ENCODE data around the gene ZNF672. TPM values are rescaled to one million over a fixed set of nuclear protein-coding genes. Genes with fewer than 3 reads are reported as not detected.
"Not testable (repeated sequence)": the region's sequence is repeated elsewhere in the genome, so short reads cannot be mapped to it uniquely, and the experiment has no call there.

ZNF672 gene
- 10 to 100 TPM; 22.1 to 26.6 (median 23.7) TPM for polyA plus RNA-seq (ENCODE audit: insufficient read length in 4 of 4)

DNA sequence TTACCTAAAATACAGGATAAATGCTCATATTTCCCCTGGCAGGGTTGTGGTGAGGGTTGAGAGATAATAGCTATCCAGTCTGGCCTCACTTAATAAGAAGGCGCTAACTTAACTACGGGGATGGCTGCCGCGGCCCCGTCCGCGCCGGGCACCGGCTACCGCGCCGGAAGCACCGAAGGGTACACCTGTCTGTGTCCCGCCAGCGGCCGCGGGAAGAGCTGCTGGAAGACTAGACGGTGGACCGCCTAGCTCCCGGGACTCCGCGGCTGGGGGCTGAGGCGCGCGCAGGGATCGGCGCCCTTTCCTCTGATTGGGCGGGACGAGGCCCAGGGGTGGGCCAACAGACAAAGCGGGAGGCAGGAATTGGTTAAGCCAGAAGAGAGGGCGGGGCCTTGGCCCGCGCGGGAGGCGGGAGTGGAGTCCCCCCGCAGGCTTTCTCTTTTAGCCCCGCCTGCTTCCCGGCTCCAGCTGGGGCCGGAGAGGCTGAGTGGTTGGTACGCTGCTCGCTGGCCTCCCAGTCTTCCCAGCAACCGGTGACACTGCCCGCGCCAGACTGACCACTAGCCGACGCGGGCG is at the start of gene ZNF672:
ZNF672 (plus strand) TSS at position 444 of the 576 bp plus-strand sequence. CDS start 9,051 bp downstream, outside the sequence.
- peak; percentile 88 to 95 (median 94) for DNase-seq (ENCODE audit: low read depth in 4 of 4, low spot score in 3 of 4)

DNA sequence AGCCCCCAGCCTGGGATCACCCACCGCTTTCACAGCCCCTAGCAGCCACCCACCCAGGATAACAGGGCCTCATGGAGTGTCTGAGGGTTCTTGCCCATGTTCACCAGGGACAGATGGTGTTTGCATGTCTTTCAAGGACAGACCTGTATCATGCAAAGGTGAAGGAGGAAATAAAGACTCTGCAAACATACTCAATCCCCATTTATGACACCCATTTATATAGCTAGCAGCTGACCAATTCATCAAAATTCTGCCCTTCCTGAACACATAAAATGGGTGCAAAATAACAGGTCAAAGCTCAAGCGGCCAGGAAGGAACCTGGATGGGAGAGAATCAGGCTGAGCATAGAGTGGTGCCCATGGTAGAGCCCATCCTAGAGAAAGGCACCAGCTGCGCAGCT is 49.7 kb upstream of the ZNF672 start:
- no peak for DNase-seq (ENCODE audit: low read depth in 4 of 4, low spot score in 3 of 4)

- DNase-seq (ENCODE audit: low read depth in 4 of 4, low spot score in 3 of 4): not testable (repeated sequence)
Measured at GRCh38 chr1:248789337-248789736, 48.7 kb upstream of the ZNF672 start.

DNA sequence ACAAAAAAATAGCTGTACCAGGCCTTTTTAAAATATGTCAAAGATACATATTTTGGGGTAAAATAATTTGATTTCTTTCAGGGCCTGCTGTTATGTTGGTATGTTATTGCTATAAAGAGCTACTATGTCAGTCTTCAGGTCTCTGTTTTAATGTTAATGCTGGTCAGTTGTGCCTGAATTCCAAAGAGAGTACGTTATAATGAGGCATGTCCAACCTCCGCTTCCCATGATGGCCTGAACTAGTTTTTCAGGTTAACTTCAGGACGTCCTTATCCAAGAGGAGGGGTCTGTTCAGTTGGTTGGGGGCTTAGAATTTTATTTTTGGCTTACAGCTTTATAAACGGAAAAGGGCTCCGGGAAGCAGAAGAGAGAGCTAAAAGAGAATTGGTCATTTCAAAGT is 47.6 kb upstream of the ZNF672 start:
- no peak for DNase-seq (ENCODE audit: low read depth in 4 of 4, low spot score in 3 of 4)

- no peak for DNase-seq (ENCODE audit: low read depth in 4 of 4, low spot score in 3 of 4)
Measured at GRCh38 chr1:248791010-248791409, 47.0 kb upstream of the ZNF672 start.

DNA sequence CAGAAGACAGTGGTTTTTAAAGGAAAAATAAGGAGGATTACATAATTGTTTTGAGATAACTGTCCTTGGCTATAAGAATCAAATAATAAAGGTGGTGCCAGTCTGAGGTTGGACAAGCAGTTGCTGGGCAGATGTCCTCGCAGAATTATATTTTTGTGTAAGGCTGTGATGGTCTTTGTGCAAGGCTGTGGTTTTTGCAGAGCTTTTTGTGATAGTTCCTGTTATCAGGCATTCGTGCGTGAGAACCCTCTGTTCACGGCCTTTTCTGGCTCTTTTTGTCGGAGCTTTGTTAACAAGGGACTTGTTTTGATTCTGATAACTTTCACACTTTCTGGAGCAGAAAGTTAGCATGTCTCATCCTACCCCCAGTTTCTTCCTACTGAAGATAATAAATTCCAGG is 45.7 kb upstream of the ZNF672 start:
- no peak for DNase-seq (ENCODE audit: low read depth in 4 of 4, low spot score in 3 of 4)

DNA sequence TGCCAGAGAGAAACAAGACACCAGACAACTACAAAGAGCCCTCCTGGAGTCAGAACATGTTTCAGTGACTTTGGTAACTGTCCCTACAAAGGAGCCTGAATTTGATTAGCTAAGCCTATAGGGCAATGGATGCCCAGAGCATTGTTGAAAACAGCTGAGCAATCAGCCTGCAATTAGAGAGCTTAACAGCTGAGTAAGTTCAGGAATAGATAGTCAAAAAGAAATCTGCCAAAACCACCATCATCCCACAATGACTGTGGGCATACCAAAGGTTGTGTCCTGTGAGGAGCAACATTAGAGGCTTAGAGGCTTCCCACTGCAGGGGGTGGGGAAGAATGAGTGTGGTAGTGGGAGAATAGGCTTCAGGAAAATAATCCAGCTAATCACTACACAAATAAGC is 44.4 kb upstream of the ZNF672 start:
- DNase-seq (ENCODE audit: low read depth in 4 of 4, low spot score in 3 of 4): no peak

GRCh38 chr1:248794663-248795062 is 43.4 kb upstream of the ZNF672 start:
- not testable (repeated sequence) for DNase-seq (ENCODE audit: low read depth in 4 of 4, low spot score in 3 of 4)

DNA sequence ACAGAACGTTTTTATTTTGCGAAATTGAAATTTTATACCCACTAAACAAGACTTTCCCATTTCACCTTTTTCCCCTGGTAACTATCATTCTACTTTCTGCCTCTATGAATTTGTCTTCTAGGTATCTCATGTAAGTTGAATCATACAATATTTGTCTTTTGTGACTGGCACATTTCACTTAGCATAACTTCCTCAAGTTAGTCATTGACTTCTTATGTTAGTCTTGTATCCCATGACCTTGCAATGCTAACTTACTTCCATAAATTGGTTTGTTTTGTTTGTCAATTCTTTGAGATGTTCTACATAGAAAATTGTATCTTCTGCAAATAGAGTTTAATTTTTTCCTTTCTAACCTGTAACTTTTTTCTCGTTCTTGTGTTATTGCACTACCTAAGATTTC is 39.2 kb upstream of the ZNF672 start:
- no peak for DNase-seq (ENCODE audit: low read depth in 4 of 4, low spot score in 3 of 4)

- no peak for DNase-seq (ENCODE audit: low read depth in 4 of 4, low spot score in 3 of 4)
Measured at GRCh38 chr1:248800459-248800858, 37.6 kb upstream of the ZNF672 start.

DNA sequence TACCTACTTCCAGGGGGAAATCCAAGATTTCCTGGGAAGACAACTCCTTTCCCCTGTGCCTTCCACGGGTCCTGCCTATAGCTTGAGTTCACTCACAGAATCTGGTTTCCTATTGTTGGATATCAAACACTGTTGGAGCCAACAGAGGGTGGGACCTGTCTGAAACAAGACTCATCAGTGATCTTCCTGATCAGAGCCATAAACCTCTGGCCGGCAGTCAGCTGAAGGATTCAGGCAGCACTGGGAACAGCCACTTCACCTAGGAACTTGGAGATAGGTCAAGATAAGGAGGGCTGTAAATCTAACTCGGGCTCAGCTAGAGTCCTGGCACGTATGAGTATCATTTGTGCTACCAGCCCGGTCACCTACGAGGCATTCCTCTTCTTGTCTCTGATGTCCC is 35.6 kb upstream of the ZNF672 start:
- no peak for DNase-seq (ENCODE audit: low read depth in 4 of 4, low spot score in 3 of 4)

- DNase-seq (ENCODE audit: low read depth in 4 of 4, low spot score in 3 of 4): not testable (repeated sequence)
Measured at GRCh38 chr1:248803501-248803900, 34.5 kb upstream of the ZNF672 start.

DNA sequence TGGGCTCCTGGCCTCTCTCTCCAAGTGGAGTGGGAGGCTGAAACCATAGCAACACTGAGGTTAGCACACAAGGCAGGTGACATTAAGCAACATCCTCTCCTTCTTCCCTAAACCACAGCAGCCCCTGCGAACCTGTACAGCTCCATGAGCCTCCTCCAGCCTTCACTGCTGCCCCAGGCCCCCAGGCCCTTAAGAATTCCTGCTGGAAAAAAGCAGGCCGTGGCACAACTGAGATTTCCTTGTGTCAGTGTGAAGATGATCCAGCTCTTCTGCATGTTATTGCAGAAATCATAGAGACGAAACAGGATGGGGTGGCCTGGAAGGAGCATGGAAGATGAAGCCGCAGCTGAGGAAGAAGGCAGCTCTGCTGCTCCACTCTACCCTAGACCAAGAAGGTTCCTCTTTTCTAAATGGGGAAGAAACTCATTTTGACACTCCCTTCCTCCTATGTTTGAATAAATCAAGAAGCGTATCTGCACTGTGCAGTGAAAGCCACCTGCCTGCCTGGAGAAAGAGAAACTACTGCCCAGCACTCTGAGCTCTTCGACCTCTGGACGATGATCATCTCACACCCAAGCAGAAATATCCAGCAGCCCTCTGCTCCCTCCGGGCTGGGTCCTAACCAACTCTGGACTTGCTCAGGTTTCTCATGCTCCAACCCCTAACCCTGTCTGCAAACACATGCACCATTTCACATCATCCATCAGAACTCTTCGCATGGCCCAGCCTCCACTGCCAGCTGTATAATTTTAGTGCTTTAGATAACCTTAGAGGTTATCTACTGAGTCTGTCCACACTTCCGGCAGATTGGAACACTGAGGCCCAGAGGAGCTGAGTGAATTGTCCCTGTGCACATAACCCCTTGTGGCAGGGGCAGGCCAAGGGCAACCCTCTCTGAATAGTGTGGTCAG is 33.0 kb upstream of the ZNF672 start:
- no peak for DNase-seq (ENCODE audit: low read depth in 4 of 4, low spot score in 3 of 4)

- DNase-seq (ENCODE audit: low read depth in 4 of 4, low spot score in 3 of 4): no peak
Measured at GRCh38 chr1:248805876-248806275, 32.1 kb upstream of the ZNF672 start.

DNA sequence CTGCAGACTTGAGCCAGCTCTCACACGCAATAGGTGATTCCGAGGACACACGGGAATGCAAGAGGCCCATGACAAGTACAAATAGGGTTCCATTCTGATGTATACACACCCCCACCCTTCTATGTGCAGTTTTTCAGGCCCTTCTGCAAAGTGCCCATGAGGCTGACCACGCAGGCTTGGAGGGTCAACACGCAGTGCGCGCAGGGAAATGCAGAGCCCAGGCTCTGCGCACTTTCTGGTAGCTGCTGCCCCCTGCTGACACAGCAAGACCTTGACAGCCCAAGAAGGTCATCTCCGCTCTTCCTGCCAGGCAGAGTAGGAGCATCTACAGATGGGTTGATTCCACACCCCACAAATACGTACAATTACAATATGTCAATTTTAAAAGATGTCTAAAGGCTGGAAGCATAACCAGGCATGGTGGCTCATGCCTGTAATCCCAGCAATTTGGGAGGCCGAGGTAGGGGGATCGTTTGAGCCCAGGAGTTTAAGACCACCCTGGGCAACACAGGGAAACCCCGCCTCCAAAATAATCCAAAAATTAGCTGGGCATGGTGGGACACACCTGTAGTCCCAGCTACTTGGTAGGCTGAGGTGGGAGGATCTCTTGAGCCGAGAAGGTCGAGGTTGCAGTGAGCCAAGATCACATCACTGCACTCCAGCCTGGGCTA is 30.8 kb upstream of the ZNF672 start:
- DNase-seq (ENCODE audit: low read depth in 4 of 4, low spot score in 3 of 4): peak; percentile 9 to 20 (median 14)

DNA sequence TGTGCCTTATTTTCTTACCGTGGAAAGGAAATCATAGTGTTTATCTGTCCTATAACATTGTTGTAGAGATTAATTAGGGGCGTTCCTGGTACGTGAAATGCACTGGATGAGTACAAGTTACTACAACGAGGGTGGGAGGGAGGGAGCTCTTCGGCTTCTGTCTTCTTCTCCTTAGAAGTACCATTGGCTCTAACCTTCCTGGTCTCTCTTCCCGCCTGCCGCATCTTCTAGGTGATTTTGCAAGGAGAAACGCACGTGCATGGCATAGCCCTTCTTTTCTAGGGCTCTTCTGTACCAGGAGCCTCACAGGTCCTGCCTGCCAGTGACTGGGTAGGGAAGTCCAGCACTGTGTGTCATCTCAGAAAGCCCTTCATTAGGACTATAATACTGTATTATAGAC is 29.1 kb upstream of the ZNF672 start:
- no peak for DNase-seq (ENCODE audit: low read depth in 4 of 4, low spot score in 3 of 4)

GRCh38 chr1:248810000-248810726 is 27.9 kb upstream of the ZNF672 start:
- DNase-seq (ENCODE audit: low read depth in 4 of 4, low spot score in 3 of 4): no peak

- DNase-seq (ENCODE audit: low read depth in 4 of 4, low spot score in 3 of 4): no peak
Measured at GRCh38 chr1:248810727-248811513, 27.1 kb upstream of the ZNF672 start.

GRCh38 chr1:248811514-248812490 is 26.2 kb upstream of the ZNF672 start:
- DNase-seq (ENCODE audit: low read depth in 4 of 4, low spot score in 3 of 4): no peak

Measured in right renal pelvis (tissue), 4 donors.